HG03565 (cell line): Measurements from ENCODE around the gene FUT7.
A peak's percentile ranks its signal among the peaks of the same experiment; 100 is the strongest.
"Not testable (repeated sequence)": the region's sequence is repeated elsewhere in the genome, so short reads cannot be mapped to it uniquely, and the experiment has no call there.

Source experiments
- ATAC-seq: cut with Tn5 transposase; IDR thresholded peaks from one replicate; pipeline ENCODE4 v1.9.1; 2021; ENCODE audit warnings: mild to moderate bottlenecking, moderate library complexity; ENCODE audit not compliant: unreplicated experiment

Gene FUT7

DNA sequence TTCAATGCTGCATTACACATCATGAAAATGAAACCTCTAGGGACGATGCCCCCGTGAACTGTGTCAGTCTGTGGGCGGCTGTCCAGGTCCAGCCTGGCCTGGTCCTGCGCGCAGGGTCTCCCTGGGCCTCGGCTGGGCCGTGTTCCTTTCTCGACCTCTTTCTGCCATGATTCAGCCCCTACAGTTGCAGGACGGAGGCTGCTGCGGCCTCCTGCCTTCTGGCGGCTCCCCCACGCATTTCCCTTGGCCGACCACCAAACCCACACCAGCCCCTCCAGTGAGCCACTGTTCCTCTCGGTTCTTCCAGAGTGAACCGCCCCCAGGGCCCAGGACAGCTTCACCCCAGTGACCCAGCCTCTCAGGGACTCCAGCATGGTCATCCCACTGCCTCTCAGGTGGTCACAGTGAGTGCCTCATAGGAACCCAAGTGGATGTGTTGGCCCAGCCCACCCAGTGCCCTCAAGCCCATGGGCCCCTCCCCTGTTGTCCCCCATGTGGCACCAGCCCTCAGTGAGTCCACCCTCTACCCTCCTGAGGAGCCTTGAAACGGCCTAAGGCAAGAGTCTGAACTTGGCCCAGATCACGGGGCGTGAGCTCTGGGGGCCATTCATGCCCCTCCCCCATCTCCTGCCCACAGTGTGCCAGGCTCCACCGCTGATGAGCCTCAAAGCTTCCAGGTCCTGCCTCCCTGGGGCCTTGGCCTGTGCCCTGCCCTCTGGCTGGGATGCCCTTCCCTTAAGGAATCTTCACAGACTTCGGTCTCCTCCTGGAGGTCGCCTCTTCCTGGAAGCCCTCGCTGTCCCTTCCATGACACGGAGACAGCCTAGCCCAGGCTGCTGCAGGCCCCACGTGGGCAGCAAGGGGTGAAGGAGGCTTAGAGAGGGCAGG is 25.5 kb downstream of the FUT7 start:
- no peak for ATAC-seq

DNA sequence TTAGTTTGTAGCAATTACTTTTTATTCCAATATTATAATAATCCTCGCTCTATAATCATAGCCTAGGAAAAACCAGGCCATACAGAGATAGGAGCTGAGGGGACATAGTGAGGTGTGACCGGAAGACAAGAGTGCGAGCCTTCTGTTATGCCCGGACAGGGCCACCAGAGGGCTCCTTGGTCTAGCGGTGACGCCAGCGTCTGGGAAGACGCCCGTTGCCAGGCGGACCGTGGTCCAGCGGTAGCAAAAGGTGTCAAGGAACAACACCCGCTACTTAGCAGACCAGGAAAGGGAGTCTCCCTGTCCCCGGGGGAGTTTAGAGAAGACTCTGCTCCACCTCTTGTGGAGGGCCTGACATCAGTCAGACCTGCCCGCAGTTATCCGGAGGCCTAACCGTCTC is 27.6 kb downstream of the FUT7 start:
- ATAC-seq = not testable (repeated sequence)

DNA sequence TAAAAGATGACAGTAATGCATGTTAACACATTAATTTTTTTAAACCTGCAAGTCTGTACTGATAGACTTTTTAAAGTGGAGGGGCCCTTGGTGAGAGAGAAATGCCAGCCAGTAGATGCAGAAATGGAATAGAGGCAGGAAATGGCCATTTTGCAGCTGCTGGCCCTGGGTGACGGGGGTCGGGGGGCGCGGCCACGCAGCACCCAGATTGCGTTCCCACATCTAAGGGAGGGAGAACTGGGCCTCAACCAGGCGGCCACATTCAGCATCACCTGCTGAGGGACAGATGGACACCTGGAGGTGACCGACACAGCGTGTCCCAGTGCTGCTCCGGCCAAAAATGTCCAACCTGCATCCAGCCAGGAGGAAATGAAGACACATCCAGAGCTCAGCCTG is 29.2 kb downstream of the FUT7 start:
- no peak for ATAC-seq

DNA sequence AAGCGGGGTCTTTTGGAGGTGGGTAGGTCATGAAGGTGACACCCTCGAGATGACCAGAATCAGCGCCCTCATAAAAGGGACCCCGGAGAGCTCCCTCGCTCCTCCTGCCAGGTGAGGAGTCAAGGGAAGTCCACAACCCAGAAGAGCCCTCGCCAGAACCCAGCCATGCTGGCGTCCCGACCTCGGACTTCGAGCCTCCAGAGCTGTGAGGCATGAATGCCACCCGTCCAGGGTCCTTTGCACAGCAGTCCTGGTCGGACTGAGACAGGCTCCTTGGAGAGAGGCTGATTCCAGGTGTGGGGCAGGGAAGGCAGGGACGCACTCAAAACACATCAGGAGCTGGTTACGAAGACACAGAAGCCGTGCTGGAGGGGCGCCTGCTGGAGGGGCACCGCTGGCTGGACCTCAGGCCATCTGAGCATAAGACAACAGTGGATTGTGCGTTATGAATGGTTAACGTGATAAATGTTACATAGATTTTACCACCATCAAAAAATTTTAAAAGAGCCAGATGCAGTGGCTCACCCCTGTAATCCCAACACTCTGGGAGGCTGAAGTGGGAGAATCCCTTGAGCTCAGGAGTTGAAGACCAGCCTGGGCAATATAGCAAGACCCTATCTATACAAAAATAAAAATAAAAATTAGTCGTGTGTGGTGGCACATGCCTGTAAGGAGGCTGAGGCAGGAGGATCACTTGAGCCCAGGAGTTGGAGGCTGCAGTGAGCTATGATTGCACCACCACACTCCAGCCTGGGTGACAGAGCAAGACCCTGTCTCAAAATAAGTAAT is 29.8 kb downstream of the FUT7 start:
- no peak for ATAC-seq

DNA sequence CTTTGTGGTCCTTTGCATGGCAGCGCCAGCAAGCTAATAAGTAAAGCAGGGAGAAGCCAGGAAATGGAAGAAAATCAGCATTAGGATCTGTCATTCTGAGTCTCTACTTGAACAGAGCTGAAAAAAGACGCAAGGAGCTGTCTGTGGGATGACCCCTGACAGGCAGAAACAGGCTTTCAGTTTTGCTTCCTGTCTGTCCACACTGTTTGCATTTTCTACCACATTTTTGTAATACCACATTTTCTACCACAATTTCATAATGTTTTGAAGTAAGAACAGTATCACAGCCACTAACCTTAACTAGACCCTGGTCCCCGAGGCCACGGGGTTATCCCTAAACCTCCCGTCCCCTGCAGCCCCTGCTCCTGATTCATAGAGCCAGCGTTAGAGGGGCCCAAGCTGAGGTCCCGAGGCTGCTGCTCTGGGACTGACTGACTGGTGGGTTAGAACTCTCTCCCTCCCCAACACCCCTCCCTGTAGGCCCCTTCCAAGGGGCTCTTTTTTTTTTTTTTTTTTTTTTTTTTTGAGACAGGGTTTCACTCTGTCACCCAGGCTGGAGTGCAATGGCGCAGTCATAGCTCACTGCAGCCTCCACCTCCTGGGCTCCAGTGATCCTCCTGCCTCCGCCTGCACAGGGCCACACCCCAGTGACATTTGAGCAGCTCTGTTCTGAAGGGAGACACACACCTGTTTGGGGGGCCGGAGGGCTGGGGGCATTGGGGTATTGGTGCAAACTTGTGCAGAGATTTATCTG is 31.5 kb downstream of the FUT7 start:
- ATAC-seq = peak; percentile 66

DNA sequence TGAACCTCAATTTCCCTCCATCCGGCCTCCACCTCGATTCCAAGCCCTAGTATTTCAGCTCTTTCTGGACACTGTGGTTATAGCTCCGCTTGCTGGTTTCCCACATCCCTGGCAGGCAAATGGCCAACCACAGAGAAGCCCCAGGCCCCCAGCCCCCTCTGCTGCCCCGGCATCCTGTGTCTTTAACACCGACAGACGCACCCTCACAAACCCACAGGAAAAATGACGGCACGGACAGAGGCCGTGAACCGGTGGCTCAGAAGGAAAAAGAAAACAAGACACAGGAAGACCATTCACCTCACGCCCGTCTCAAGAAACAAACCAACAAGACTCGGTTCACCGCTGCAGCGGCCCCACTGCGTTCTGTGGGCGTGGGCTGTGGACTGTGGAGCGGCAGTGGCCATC is 34.1 kb downstream of the FUT7 start:
- ATAC-seq = no peak

DNA sequence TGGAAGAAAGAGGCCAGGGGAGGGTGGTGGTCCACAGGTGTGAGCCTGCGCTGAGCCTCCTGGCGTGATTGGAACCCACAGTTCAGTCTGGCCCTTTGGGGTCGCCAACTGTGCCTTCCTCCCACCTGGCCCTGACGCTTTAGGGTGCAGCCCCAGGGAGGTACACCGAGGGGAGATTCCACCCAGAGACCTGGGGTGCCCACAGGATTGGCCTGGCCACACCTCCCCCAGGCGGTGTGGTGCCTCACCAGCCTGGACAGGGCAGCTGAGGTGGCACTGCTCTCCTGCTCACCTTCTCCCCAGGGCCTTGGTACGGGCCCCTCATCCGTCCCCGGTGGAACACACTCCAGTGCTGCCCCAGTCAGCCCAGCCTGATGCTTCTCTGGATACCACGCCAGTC is 34.5 kb downstream of the FUT7 start:
- no peak for ATAC-seq

DNA sequence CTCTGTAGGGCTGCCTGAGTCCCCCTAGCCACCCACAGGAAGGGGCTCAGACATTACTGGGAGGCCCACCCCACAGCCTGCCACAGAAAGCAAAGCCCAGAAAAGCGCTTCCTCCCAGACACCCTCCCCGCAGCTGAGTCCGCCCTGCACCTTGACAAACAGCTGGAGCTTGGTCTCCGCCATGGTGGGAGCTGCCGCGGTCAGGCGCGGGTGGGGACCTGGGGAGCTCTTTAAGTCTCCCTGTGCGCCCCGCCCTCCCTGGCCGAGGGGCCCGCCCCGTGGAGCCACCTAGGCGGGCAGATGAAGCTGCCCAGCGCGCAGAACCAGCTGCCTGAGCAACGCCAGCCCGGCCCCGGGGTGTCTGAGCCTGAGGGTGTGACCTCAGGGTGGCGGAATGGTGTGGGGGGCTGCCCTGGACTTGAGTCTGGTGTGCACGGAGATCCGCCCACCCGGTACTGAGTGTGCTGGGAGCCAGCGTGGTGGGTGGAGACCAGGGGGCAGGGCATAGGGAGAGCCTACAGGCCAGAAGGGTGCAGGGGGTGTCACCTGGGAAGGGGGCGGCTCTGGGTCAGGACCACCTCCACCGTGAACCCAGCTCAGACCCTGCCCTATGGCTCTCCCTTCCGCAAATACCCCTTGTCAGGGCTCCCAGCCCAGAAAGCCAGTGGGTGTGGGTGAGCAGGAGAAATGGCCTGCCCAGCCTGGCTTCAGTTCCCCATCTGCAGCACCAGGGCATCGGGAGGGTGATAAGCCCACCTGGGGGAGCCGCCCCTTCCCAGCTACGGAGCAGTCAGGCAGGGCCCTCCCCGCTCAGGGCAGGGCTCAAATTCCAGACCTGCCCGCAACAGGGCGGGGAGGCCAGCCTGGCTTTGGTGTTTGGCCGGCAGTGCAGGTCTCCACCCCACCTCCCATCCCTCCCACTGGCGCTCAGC is 35.3 kb downstream of the FUT7 start, which contains the start of gene CLIC3:
Gene CLIC3, minus strand, starts transcription at position 208 of the 932 bp plus-strand sequence. Its CDS starts 25 bp downstream, at position 183.
- ATAC-seq = no peak

DNA sequence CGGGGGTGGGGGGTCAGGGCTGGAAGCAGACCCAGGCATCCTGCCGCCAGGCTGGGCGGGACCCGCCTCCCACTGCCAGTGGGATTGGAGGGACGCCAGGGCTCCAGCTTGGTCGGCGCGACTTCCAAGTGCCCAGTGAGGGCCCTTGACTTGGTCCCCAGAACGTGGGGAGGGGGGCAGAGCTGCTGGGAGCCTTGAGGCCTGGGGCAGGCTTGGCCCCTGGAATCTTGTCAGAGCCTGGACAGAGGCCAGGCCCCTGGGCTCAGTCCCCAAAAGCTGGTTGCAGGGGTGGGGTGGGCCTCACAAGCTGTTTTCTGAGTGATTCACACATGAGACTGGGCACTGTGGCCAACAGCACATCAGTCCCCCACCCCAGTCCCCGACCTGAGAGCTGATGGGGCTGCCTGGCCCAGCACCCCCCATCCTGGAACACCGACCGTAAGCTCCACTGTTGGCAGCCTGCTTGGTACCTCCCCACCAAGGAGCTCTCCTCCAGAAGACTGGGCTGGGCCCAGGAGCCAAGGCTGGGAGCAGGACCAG is 36.0 kb downstream of the FUT7 start:
- no peak for ATAC-seq

DNA sequence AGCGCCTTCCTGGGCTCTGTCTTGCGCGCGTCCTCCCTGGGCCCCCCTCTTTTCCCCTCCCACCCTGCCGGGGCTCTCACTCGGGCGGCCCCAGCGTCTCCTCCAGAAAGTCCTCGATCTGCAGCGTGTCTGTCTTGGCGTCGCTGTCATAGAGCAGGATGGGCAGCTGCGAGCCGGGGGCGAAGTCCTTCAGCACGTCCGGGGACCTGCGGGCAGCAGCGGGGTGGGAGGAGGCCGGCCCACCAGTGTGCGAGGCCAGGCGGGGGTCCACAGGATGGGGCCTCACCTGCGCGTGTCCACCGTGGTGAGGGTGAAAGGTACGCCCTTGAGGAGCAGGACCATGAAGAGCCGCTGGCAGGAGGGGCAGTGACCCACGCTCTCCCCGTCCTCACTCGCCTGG is 36.5 kb downstream of the FUT7 start:
- no peak for ATAC-seq

DNA sequence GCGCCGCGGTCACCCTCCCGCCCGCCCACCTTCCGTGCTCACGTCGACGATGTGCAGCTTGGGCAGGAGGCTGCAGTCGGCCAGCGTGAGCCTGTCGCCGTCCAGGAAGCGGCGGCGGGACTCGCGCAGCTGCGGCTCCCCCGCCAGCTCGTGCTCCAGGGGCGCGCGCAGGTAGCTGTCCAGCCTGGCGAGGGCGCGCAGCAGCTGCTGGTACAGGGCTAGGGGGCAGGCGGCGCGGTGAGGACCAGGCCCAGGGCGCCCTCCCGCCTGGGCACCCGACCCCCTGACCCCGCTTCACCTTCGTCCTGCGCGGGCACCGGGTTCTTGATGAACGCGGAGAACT is 37.0 kb downstream of the FUT7 start:
- ATAC-seq = no peak

DNA sequence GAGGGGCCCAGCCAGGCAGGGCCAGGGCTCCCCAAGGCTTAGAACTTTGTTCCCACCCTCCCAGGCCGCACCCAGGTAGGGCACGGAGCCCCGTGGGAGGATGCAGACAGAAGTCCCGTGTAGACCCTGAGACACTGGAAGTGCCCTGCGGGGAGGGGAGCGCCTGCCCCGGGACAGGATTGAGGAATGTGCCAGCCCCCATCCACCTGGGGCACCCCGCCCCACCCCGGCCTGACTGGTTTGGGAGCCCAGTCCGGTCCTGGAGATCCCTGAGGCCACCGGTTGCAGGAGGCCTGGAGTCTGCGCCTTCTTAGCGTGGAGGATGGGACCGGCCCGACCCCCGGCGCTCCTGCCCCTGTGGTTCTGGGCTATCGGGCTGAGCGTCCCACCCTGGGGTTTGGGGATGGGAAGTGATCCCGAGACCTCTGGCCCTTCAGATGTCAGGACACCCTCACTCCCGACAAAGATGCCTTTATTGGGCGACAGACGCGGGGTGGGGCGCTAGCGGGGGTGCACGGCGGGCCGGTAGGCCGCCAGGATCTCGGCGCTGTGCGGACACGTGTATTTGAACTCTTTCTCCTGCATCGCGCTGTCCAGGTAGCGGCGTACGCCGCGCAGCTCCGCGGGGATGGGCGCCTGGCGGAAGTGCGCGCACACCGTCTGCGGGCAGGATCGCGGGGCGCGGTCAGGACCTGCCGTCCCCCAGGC is 37.6 kb downstream of the FUT7 start:
- ATAC-seq = no peak

DNA sequence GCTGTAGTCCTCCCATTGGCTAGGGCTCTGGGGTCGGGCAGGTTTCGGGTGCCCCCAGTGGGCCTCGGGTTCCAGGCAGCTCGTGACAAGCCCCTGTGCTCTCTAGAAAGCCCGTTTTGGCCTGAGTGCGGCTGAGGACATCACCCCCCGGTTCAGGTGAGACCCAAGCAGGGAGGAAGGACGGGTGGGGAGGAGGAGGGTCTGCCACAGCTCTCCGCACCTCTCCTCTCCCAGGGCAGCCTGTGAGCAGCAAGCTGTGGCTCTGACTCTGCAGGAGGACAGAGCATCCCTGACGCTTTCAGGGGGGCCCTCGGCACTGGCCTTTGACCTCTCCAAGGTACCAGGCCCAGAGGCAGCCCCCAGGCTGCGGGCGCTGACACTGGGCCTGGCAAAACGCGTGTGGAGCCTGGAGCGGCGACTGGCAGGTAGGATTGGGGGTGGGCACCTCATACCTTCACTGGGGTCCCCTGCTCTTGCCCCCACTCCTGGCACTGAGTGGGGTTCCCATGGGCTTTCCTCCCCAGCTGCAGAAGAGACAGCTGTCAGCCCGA is 39.0 kb downstream of the FUT7 start:
- no peak for ATAC-seq

DNA sequence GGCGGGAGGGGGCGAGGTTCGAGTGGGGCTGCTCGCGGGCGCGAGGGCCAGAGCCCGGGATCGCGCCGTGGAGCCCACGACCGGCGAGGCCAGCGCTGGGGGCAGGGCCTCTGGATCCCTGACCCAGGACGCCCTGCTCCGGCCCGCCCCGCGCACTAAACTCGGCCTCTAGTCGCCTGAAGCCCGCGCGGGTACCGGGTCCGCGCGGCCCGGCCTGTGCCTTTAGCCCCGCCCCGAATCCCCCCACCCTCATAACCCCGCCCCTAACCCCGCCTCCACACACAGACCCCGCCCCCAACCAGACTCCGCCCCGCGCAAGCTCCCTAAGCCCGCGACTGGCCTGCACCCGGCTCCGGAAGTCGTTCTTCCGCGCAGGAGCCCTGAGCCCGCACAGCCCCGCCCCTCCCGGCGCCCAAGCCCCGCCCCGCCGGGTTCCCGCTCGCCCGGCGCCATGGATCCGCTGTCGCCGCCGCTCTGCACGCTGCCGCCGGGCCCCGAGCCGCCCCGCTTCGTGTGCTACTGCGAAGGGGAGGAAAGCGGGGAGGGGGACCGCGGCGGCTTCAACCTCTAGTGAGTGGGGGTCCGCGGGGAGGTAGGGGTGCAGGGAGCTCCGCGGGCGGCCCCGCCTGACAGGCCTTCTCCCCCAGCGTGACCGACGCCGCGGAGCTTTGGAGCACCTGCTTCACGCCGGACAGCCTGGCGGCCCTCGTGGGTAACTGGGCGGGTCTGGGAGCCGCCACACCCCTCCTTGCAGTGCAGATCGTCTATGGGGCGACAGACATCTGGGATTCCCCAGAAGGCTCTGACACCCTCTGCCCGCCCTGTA is 39.7 kb downstream of the FUT7 start, which contains the start of gene PAXX:
Gene PAXX, plus strand, starts transcription at position 430 of the 826 bp plus-strand sequence. Its CDS starts 22 bp downstream, at position 452.
- ATAC-seq = peak; percentile 59

DNA sequence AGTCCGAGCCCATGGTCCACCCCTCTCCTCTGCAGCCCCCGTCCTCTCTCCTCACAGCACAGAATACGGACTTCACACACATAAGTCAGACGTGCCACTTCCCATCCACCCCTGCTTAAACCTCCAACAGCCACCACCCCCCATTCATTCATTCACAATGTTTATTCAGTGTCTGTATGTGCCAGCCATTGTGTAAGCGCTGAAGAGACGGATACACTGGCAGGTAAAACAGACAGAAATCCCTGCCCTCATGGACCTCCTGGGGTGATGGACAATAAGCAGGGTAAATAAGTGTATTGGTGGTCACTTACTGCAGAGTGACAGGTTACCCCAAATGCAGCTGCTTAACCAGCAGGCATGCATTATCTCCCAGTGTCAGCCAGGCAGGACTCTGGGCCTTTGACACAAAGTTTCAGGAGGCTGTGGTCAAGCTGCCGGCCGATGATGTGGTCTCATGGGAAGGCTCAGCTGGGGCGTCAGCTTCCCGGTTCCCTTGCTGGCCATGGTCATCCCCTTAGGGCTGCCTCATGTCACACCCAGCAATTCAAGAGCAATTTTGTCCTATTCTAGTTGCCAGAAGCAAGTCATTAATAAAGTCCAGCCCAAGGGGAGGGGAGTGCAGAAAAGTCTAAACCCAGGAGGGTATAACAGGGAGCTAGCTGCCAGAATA is 41.5 kb downstream of the FUT7 start:
- ATAC-seq = no peak

DNA sequence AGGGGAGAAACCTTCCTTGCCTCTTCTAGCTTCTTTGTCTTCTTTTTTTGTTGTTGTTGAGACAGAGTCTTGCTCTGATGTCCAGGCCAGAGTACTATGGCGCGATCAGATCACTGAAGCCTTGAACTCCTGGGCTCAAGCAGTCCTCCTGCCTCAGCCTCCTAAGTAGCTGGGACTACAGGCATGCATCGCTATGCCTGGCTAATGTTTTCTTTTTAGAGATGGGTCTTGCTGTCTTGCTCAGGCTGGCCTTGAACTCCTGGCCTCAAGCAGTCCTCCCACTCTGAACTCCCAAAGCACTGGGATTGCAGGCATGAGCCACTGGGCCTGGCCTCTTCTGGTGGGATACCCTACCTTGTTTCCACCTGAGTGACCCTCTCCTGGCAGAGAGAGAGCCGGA is 43.0 kb downstream of the FUT7 start:
- ATAC-seq = no peak

DNA sequence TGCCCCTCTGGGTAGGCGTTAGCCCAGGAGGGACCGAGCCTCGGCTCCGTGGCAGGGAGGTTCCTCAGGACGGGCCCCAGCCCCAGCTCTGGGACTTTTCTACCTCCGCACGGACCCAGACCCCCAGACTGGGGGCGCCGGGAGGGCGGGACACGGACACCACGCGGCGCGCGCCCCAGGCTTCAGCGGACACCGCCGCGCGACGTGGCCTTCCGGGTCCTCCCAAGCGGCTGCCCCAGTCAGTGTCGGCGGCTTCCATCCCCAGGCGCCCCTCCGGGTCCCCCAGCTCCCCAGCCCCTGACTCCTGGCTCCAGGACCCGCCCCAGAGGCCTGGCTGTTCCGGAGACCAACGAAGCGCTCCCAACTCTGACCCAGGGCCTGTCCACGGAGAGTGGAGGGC is 46.0 kb downstream of the FUT7 start:
- ATAC-seq = no peak
